ENCODE results near the gene PTPN4.

DNA sequence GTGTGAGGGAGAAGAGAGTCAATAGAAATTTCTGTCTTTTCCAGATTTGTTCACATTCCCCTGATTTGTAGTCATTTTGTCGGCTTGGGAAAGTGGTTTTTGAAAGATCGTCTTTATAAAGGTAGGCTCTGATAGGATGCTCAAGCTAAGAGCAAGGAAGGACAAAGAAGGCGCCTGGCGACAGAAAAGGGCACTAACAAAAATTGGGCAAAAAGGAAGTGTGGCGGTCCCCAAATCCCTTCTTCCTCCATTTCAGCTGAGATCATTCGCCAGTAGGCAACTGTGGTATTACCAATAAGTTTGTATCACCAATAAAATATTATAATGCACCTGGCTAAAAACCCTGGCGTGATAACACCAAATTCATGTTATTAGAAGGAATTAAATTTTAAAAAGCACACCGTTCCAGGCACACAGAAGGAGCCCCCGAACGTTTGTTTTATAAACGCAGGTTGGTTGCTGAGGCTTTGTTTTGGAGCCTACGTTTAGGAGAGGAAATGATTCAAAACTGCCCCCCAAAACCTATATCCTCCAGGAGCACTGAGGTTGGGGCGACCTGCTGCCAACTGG, 756 bp upstream of the PTPN4 start:
- TF ChIP-seq, protein P1, sequence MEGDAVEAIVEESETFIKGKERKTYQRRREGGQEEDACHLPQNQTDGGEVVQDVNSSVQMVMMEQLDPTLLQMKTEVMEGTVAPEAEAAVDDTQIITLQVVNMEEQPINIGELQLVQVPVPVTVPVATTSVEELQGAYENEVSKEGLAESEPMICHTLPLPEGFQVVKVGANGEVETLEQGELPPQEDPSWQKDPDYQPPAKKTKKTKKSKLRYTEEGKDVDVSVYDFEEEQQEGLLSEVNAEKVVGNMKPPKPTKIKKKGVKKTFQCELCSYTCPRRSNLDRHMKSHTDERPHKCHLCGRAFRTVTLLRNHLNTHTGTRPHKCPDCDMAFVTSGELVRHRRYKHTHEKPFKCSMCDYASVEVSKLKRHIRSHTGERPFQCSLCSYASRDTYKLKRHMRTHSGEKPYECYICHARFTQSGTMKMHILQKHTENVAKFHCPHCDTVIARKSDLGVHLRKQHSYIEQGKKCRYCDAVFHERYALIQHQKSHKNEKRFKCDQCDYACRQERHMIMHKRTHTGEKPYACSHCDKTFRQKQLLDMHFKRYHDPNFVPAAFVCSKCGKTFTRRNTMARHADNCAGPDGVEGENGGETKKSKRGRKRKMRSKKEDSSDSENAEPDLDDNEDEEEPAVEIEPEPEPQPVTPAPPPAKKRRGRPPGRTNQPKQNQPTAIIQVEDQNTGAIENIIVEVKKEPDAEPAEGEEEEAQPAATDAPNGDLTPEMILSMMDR (IDR thresholded peaks at IDR 0.05; ENCODE audit: low read length) = no peak
- TF ChIP-seq EZH2phosphoT487 (IDR thresholded peaks at IDR 0.05; ENCODE audit: low read length) = no peak

Data from MM.1S (cell line).